ENCODE measurements around the gene CCDC117. TPM values are rescaled to one million over a fixed set of nuclear protein-coding genes. Genes with fewer than 3 reads are reported as not detected.

Gene CCDC117
- total and polyA plus RNA-seq, 2 donors (not counting 1 experiment from before 2014, with no cell fraction given), result 12.4 to 16.7 TPM

DNA sequence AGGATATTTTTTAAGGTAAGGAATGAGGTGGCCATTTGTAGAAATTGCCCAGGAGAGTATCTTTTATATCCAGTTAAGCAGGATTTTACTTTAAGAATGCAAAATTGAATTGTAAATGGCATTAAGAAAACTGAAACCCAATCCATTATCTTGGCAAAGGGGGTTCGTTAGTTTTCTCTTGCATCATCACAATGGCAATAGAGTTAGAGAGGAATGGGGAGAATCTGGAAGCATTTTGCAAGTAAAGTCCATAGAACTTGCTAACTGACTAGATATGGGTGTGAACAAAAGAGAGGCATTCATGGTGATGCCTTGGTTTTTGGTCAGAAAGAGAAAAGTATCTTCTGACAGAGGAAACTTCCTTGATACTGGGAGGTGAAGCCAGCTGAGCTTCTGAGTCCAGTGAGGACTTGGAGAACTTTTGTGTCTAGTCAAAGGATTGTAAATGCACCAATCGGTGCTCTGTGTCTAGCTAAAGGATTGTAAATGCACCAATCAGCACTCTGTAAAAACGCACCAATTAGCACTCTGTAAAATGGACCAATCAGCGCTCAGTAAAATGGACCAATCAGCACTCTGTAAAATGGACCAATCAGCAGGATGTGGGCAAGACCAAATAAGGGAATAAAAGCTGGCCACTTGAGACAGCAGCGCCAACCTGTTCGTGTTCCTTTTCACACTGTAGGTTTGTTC is 3.6 kb upstream of the CCDC117 start:
- no peak overlapping the region for H2AFZ ChIP-seq (ENCODE audit: low read length)
- no peak for DNase-seq (ENCODE audit: low read depth in 2 of 2)
- no peak overlapping the region for H3K4me3 ChIP-seq (replicated peaks in 1 of 4; ENCODE audit: control extremely low read depth in 1 of 4, insufficient read depth in 1 of 4, low read depth in 3 of 4, low read length in 4 of 4)
- H3K27me3 ChIP-seq (ENCODE audit: control insufficient read depth, insufficient read depth, low read length), result no peaks in the 10 kb centered on the region
- no peak overlapping the region for H3K4me2 ChIP-seq (ENCODE audit: extremely low read depth, insufficient read depth, low read length)
- H3K4me1 ChIP-seq (ENCODE audit: control insufficient read depth, extremely low read depth, insufficient read depth, low read length), result no peaks in the 10 kb centered on the region
- TF ChIP-seq, protein P1, sequence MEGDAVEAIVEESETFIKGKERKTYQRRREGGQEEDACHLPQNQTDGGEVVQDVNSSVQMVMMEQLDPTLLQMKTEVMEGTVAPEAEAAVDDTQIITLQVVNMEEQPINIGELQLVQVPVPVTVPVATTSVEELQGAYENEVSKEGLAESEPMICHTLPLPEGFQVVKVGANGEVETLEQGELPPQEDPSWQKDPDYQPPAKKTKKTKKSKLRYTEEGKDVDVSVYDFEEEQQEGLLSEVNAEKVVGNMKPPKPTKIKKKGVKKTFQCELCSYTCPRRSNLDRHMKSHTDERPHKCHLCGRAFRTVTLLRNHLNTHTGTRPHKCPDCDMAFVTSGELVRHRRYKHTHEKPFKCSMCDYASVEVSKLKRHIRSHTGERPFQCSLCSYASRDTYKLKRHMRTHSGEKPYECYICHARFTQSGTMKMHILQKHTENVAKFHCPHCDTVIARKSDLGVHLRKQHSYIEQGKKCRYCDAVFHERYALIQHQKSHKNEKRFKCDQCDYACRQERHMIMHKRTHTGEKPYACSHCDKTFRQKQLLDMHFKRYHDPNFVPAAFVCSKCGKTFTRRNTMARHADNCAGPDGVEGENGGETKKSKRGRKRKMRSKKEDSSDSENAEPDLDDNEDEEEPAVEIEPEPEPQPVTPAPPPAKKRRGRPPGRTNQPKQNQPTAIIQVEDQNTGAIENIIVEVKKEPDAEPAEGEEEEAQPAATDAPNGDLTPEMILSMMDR (conservative IDR thresholded peaks at IDR 0.05 in 1 of 2, IDR thresholded peaks at IDR 0.05 in 1 of 2; ENCODE audit: low read depth in 1 of 2, low read length in 2 of 2), result no peak
- no peak for TF ChIP-seq EZH2 (IDR thresholded peaks at IDR 0.05; ENCODE audit: low read length, missing control alignments)
- no peaks in the 10 kb centered on the region for H4K20me1 ChIP-seq (ENCODE audit: control insufficient read depth, extremely low read depth, insufficient read depth, low read length)
- no peaks in the 10 kb centered on the region for H3K9me3 ChIP-seq (ENCODE audit: control insufficient read depth, insufficient read depth, low read depth, low read length)
- H3K27ac ChIP-seq (ENCODE audit: insufficient read depth, low read length), result no peak overlapping the region
- peaks cover 2% of the 10 kb centered on the region for H3K79me2 ChIP-seq (ENCODE audit: control insufficient read depth, insufficient read depth, low read length)
- H3K36me3 ChIP-seq (ENCODE audit: control insufficient read depth, insufficient read depth, low read length), result no peaks in the 10 kb centered on the region
- H3K9ac ChIP-seq (ENCODE audit: insufficient read depth, low read length), result no peak overlapping the region

GRCh38 chr22:28769394-28770085 is 3.0 kb upstream of the CCDC117 start:
- no peak overlapping the region for H3K4me3 ChIP-seq (replicated peaks in 1 of 4; ENCODE audit: control extremely low read depth in 1 of 4, insufficient read depth in 1 of 4, low read depth in 3 of 4, low read length in 4 of 4)
- no peaks in the 10 kb centered on the region for H3K36me3 ChIP-seq (ENCODE audit: control insufficient read depth, insufficient read depth, low read length)
- H2AFZ ChIP-seq (ENCODE audit: low read length), result no peak overlapping the region
- H3K27me3 ChIP-seq (ENCODE audit: control insufficient read depth, insufficient read depth, low read length), result no peaks in the 10 kb centered on the region
- DNase-seq (ENCODE audit: low read depth in 2 of 2), result no peak
- H3K9ac ChIP-seq (ENCODE audit: insufficient read depth, low read length), result no peak overlapping the region
- no peaks in the 10 kb centered on the region for H3K4me1 ChIP-seq (ENCODE audit: control insufficient read depth, extremely low read depth, insufficient read depth, low read length)
- no peak overlapping the region for H3K27ac ChIP-seq (ENCODE audit: insufficient read depth, low read length)
- H3K79me2 ChIP-seq (ENCODE audit: control insufficient read depth, insufficient read depth, low read length), result peaks cover 6% of the 10 kb centered on the region
- H3K4me2 ChIP-seq (ENCODE audit: extremely low read depth, insufficient read depth, low read length), result no peak overlapping the region
- TF ChIP-seq, protein P1 (conservative IDR thresholded peaks at IDR 0.05 in 1 of 2, IDR thresholded peaks at IDR 0.05 in 1 of 2; ENCODE audit: low read depth in 1 of 2, low read length in 2 of 2), result no peak
- TF ChIP-seq EZH2 (IDR thresholded peaks at IDR 0.05; ENCODE audit: low read length, missing control alignments), result no peak
- no peaks in the 10 kb centered on the region for H4K20me1 ChIP-seq (ENCODE audit: control insufficient read depth, extremely low read depth, insufficient read depth, low read length)
- H3K9me3 ChIP-seq (ENCODE audit: control insufficient read depth, insufficient read depth, low read depth, low read length), result no peaks in the 10 kb centered on the region

DNA sequence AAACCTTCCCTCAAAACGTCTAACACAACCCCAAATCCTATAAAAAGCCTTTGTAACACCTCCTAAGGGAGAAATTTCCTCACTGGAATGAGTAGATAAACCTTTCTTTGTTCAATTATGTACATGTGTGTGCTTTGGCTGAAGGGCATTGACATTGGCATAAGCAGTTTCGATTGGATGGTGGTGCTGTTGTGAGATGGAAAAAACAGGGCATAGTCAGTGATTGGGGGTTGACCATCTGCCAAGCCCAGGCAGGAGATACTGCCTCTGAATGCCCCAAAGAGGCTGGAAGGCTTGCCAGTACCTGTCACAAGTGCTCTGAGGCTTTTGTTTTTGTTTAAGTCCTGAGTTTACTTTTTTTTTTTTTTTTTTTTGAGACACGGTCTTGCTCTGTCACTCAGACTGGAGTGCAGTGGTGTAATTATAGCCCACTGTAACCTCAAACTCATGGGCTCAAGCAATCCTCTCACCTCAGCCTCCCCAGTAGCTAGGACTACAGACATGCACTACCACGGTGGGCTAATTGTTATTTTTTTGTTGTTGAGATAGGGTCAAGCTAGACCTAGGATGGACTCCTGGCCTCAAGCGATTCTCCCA is 1.2 kb upstream of the CCDC117 start:
- H3K4me2 ChIP-seq (ENCODE audit: extremely low read depth, insufficient read depth, low read length), result no peak overlapping the region
- no peaks in the 10 kb centered on the region for H3K9me3 ChIP-seq (ENCODE audit: control insufficient read depth, insufficient read depth, low read depth, low read length)
- no peak for DNase-seq (ENCODE audit: low read depth in 2 of 2)
- no peak overlapping the region for H3K4me3 ChIP-seq (replicated peaks in 1 of 4; ENCODE audit: control extremely low read depth in 1 of 4, insufficient read depth in 1 of 4, low read depth in 3 of 4, low read length in 4 of 4)
- TF ChIP-seq EZH2 (IDR thresholded peaks at IDR 0.05; ENCODE audit: low read length, missing control alignments), result no peak
- TF ChIP-seq, protein P1 (conservative IDR thresholded peaks at IDR 0.05 in 1 of 2, IDR thresholded peaks at IDR 0.05 in 1 of 2; ENCODE audit: low read depth in 1 of 2, low read length in 2 of 2), result no peak
- no peaks in the 10 kb centered on the region for H4K20me1 ChIP-seq (ENCODE audit: control insufficient read depth, extremely low read depth, insufficient read depth, low read length)
- no peaks in the 10 kb centered on the region for H3K36me3 ChIP-seq (ENCODE audit: control insufficient read depth, insufficient read depth, low read length)
- H2AFZ ChIP-seq (ENCODE audit: low read length), result no peak overlapping the region
- no peak overlapping the region for H3K27ac ChIP-seq (ENCODE audit: insufficient read depth, low read length)
- H3K27me3 ChIP-seq (ENCODE audit: control insufficient read depth, insufficient read depth, low read length), result no peaks in the 10 kb centered on the region
- peaks cover 20% of the 10 kb centered on the region for H3K79me2 ChIP-seq (ENCODE audit: control insufficient read depth, insufficient read depth, low read length)
- no peak overlapping the region for H3K9ac ChIP-seq (ENCODE audit: insufficient read depth, low read length)
- no peaks in the 10 kb centered on the region for H3K4me1 ChIP-seq (ENCODE audit: control insufficient read depth, extremely low read depth, insufficient read depth, low read length)
